ENCODE data around the gene RNF175.

- TF ChIP-seq POLR2A (IDR thresholded peaks at IDR 0.05; ENCODE audit: low read depth, low read length) (no peak), POLR2AphosphoS5 (IDR thresholded peaks at IDR 0.05; ENCODE audit: low read depth, low read length) (no peak), POU2F2 (IDR thresholded peaks at IDR 0.05; ENCODE audit: low read depth, low read length) (no peak), TAF1 (IDR thresholded peaks at IDR 0.05; ENCODE audit: low read depth, low read length) (no peak)
Observed at GRCh38 chr4:153750197-153750817, 9.5 kb downstream of the RNF175 start.

Measured in GM12891 (cell line).